ENCODE results near the gene USP32. TPM values are rescaled to one million over a fixed set of nuclear protein-coding genes. Genes with fewer than 3 reads are reported as not detected.

USP32 gene
- polyA plus RNA-seq, 4 donors, result 10.3 to 21.9 (median 15.1) TPM

DNA sequence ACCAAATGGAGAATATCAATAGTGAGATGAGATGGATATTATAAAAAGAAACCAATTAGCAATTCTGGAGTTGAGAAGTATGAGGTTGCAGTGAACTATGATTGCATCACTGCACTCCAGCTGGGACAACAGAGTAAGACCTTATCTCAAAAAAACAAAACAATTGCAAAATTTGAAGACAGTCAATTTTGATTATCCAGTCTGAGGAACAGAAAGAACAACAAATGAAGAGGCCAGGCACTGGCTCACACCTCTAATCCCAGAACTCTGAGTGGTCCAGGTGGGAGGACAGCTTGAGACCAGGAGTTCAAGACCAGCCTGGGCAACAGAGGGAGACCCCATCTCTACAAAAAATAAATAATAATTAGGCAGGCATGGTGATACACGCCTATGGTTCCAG, 35.0 kb downstream of the USP32 start:
- FAIRE-seq, result no peak
- H3K36me3 ChIP-seq (ENCODE audit: control insufficient read depth in 3 of 3, insufficient read depth in 2 of 3, low read depth in 1 of 3, low read length in 3 of 3), result no peaks in the 10 kb centered on the region
- WGBS, 3 donors, result 50 to 92% (median 89%) methylated on average over 1 of the region's 1 CpG
- no peaks in the 10 kb centered on the region for H3K9me3 ChIP-seq (ENCODE audit: control insufficient read depth in 2 of 2, insufficient read depth in 1 of 2, low read depth in 1 of 2, low read length in 1 of 2)
- no peaks in the 10 kb centered on the region for H3K27me3 ChIP-seq (ENCODE audit: control insufficient read depth in 3 of 3, insufficient read depth in 3 of 3, low read length in 3 of 3)
- no peak for DNase-seq
- no peaks in the 10 kb centered on the region for H3K4me1 ChIP-seq (ENCODE audit: control insufficient read depth in 3 of 3, insufficient read depth in 2 of 3, low read depth in 1 of 3, low read length in 2 of 3)
- H3K4me3 ChIP-seq (ENCODE audit: low read depth in 1 of 3, low read length in 3 of 3), result no peak overlapping the region
- no peak overlapping the region for H3K27ac ChIP-seq (ENCODE audit: low read depth in 1 of 3, low read length in 2 of 3)

DNA sequence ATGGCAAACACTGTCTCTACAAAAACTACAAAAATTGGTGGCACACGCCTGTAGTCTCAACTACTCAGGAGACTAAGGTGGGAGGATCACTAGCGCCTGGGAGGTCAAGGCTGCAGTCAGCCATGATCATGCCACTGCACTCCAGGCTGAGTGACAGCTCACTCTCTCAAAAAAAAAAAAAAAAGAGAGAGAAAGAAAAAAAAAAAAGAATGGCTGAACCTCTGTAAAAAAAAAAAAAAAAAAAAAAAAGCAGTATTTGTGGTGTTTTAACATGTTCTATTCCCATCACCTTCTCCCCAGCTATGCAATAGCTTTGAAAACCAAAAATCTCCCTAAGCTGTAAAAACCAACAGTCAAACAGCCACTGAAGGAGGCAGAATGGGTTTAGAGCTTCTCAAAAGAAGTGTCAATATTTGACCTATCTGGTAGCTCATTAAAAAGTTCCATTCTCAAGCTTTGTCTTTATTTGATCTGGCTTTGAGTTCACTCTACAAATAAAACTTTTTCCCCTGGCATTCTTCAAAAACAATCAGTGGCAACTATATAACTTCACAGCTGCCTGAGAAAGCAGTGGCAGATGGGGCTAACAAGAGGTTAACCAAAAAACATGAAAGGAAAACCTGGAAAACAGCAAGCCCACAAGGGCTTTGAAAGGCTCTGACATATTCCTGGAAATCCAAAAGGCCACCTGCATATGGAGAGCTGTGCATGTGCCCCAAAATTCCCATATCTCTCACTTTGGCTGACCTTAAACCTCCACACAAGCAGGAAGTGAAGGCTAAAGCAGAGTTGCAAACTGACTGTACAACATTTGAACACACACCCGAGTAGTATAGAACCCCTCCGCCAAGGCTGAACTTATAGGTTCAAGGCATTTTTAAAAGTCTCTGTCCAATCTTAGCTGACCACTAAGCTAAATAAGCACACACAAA, 36.0 kb downstream of the USP32 start:
- WGBS, 3 donors, result 75 to 89% (median 87%) methylated on average over 4 of the region's 4 CpGs
- DNase-seq (no peak), FAIRE-seq (no peak)

DNA sequence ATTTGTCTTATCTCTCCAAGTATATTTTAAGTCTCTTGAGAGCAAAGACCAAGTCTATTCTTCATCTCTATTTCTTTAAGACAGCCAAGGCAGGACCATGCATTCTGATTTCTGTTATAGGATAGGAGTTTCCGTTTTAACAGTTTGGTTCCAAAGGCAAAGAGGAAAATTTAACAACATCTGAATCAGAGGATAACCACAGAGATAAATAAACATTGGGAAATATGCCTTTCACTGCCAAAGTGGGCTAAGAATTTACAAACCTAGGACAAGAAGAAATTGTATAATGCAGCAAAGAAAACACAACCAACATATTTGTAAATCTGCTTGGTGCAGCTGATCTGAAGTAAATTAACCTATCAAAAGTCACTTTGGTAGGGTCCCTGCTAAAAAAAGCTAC, 37.7 kb downstream of the USP32 start:
- Histone ChIP-seq H3K4me1 (ENCODE audit: control insufficient read depth in 3 of 3, insufficient read depth in 2 of 3, low read depth in 1 of 3, low read length in 2 of 3) (no peaks in the 10 kb centered on the region), H3K27me3 (ENCODE audit: control insufficient read depth in 3 of 3, insufficient read depth in 3 of 3, low read length in 3 of 3) (no peaks in the 10 kb centered on the region), H3K27ac (ENCODE audit: low read depth in 1 of 3, low read length in 2 of 3) (no peak overlapping the region), H3K9me3 (ENCODE audit: control insufficient read depth in 2 of 2, insufficient read depth in 1 of 2, low read depth in 1 of 2, low read length in 1 of 2) (no peaks in the 10 kb centered on the region), H3K36me3 (ENCODE audit: control insufficient read depth in 3 of 3, insufficient read depth in 2 of 3, low read depth in 1 of 3, low read length in 3 of 3) (no peaks in the 10 kb centered on the region), H3K4me3 (ENCODE audit: low read depth in 1 of 3, low read length in 3 of 3) (no peak overlapping the region)
- FAIRE-seq, result no peak
- no peak for DNase-seq
- WGBS, 3 donors, result 29 to 63% (median 51%) methylated on average over 1 of the region's 1 CpG

More for the DNA sequence above, 36.0 kb downstream of the USP32 start:
- H3K9me3 ChIP-seq (ENCODE audit: control insufficient read depth in 2 of 2, insufficient read depth in 1 of 2, low read depth in 1 of 2, low read length in 1 of 2), result no peaks in the 10 kb centered on the region
- H3K4me1 ChIP-seq (ENCODE audit: control insufficient read depth in 3 of 3, insufficient read depth in 2 of 3, low read depth in 1 of 3, low read length in 2 of 3), result no peaks in the 10 kb centered on the region
- no peak overlapping the region for H3K4me3 ChIP-seq (ENCODE audit: low read depth in 1 of 3, low read length in 3 of 3)
- no peaks in the 10 kb centered on the region for H3K36me3 ChIP-seq (ENCODE audit: control insufficient read depth in 3 of 3, insufficient read depth in 2 of 3, low read depth in 1 of 3, low read length in 3 of 3)
- no peak overlapping the region for H3K27ac ChIP-seq (ENCODE audit: low read depth in 1 of 3, low read length in 2 of 3)
- no peaks in the 10 kb centered on the region for H3K27me3 ChIP-seq (ENCODE audit: control insufficient read depth in 3 of 3, insufficient read depth in 3 of 3, low read length in 3 of 3)

DNA sequence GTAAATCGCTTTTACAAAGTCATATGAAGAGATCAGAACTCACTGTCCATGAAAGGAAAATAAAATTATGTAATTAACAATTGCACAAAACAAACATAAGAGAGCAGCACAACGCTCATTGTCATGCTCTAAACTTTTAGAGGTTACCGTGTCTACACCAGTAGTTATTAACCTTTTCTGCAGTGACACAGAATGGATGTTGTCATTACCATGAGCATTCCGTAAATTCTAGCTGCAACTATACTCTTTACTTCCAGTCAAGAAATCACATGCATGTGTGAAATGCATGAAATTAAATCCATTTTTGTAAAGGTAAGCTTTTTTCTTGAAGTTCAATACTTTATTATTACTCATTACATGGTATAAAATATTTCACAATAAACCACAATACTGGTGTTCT, 38.2 kb downstream of the USP32 start:
- FAIRE-seq, result no peak
- DNase-seq, result no peak
- H3K9me3 ChIP-seq (ENCODE audit: control insufficient read depth in 2 of 2, insufficient read depth in 1 of 2, low read depth in 1 of 2, low read length in 1 of 2), result no peaks in the 10 kb centered on the region
- H3K36me3 ChIP-seq (ENCODE audit: control insufficient read depth in 3 of 3, insufficient read depth in 2 of 3, low read depth in 1 of 3, low read length in 3 of 3), result no peaks in the 10 kb centered on the region
- H3K27me3 ChIP-seq (ENCODE audit: control insufficient read depth in 3 of 3, insufficient read depth in 3 of 3, low read length in 3 of 3), result no peaks in the 10 kb centered on the region
- H3K4me1 ChIP-seq (ENCODE audit: control insufficient read depth in 3 of 3, insufficient read depth in 2 of 3, low read depth in 1 of 3, low read length in 2 of 3), result no peaks in the 10 kb centered on the region
- H3K27ac ChIP-seq (ENCODE audit: low read depth in 1 of 3, low read length in 2 of 3), result no peak overlapping the region
- no peak overlapping the region for H3K4me3 ChIP-seq (ENCODE audit: low read depth in 1 of 3, low read length in 3 of 3)
- 85 to 94% (median 88%) methylated on average over 4 of the region's 4 CpGs for WGBS, 3 donors

DNA sequence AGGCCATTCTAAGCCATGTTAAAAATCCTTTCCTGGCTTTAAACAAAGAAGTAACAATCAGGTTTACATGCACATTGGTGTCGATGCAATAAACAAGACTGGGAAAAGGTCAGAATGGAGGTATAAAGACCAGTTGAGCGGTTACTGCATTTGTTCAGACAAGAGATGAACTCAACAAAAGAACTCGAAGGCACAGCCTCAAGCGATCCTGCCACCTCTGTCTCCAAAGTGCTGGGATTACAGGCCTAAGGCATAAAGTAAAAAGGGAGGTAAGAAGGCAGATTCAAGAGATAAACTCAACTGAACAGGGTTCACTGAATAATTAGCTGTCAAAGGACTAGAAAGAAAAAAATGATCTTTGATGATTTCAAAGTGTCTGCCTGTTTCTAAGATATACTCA, 39.4 kb downstream of the USP32 start:
- H3K4me3 ChIP-seq (ENCODE audit: low read depth in 1 of 3, low read length in 3 of 3), result no peak overlapping the region
- H3K36me3 ChIP-seq (ENCODE audit: control insufficient read depth in 3 of 3, insufficient read depth in 2 of 3, low read depth in 1 of 3, low read length in 3 of 3), result no peaks in the 10 kb centered on the region
- no peaks in the 10 kb centered on the region for H3K27me3 ChIP-seq (ENCODE audit: control insufficient read depth in 3 of 3, insufficient read depth in 3 of 3, low read length in 3 of 3)
- FAIRE-seq (no peak), DNase-seq (no peak)
- H3K27ac ChIP-seq (ENCODE audit: low read depth in 1 of 3, low read length in 2 of 3), result no peak overlapping the region
- no peaks in the 10 kb centered on the region for H3K4me1 ChIP-seq (ENCODE audit: control insufficient read depth in 3 of 3, insufficient read depth in 2 of 3, low read depth in 1 of 3, low read length in 2 of 3)
- 96 to 98% (median 98%) methylated on average over 4 of the region's 4 CpGs for WGBS, 3 donors
- H3K9me3 ChIP-seq (ENCODE audit: control insufficient read depth in 2 of 2, insufficient read depth in 1 of 2, low read depth in 1 of 2, low read length in 1 of 2), result no peaks in the 10 kb centered on the region

DNA sequence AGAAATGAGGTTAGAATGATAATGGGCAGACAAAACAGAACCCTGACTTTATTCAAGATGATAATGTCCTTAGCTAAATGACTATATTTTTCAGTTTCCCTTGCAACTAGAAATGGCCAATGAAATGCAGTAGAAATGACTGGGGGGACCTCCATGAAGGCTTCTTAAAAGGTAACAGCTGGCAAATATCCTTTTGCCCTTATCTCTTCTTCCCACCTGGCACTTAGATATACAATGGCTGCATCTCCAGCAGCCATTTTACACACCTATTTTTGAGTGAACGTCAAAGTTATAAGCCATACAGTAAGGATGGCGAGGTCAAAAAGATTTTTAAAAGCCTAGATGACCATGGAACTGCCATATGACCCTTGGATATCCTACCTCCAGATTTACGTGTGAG, 39.9 kb downstream of the USP32 start:
- H3K36me3 ChIP-seq (ENCODE audit: control insufficient read depth in 3 of 3, insufficient read depth in 2 of 3, low read depth in 1 of 3, low read length in 3 of 3), result no peaks in the 10 kb centered on the region
- H3K27ac ChIP-seq (ENCODE audit: low read depth in 1 of 3, low read length in 2 of 3), result no peak overlapping the region
- DNase-seq (no peak), FAIRE-seq (no peak)
- H3K9me3 ChIP-seq (ENCODE audit: control insufficient read depth in 2 of 2, insufficient read depth in 1 of 2, low read depth in 1 of 2, low read length in 1 of 2), result no peaks in the 10 kb centered on the region
- WGBS, 3 donors, result 88 to 95% (median 93%) methylated on average over 3 of the region's 3 CpGs
- H3K4me3 ChIP-seq (ENCODE audit: low read depth in 1 of 3, low read length in 3 of 3), result no peak overlapping the region
- no peaks in the 10 kb centered on the region for H3K27me3 ChIP-seq (ENCODE audit: control insufficient read depth in 3 of 3, insufficient read depth in 3 of 3, low read length in 3 of 3)
- no peaks in the 10 kb centered on the region for H3K4me1 ChIP-seq (ENCODE audit: control insufficient read depth in 3 of 3, insufficient read depth in 2 of 3, low read depth in 1 of 3, low read length in 2 of 3)

DNA sequence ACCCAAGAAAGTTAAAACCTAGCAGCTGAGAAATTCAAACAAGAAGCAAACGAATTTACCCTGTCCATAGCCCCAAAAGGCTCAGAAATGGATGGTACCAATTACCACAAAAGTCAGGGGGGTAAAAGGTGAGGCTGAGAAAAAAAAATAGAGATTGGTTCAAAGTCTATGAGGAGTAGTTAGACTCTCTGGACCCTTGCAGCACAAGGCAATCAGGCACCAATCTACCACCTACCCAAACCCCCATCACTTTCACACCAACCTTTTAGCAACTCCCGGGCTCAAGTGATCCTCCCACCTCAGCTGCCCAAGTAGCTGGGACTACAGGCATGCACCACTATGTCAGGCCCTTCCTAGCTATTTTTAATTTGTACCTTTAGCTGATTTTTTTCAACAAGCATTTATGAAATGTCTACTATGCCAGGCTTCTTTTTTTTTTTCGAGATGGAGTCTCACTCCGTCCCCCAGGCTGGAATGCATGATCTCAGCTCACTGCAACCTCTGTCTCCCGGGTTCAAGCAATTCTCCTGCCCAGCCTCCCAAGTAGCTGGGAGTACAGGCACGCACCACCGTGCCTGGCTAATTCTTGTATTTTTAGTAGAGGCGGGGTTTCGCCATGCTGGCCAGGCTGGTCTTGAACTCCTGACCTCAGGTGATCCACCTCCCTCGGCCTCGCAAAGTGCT, 40.8 kb downstream of the USP32 start:
- WGBS, 3 donors, result 88 to 91% (median 90%) methylated on average over 11 of the region's 11 CpGs

DNA sequence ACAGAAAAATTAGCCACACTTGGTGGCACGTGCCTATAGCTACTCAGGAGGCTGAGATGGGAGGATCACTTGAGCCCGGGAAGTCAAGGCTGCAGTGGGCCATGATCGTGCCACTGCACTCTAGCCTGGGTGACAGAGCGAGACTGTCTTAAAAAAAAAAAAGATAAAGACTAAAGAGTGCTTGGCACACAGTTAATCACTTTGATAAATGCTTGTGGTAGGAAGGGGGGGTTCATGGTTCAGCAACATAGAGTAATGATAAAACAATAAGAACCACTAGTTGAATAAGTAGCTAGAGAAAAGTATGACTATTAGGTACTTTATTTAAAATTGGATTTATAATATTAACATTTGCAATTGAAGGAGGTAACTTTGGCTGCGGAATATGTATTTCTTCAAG, 43.3 kb downstream of the USP32 start:
- Histone ChIP-seq H3K4me1 (ENCODE audit: control insufficient read depth in 3 of 3, insufficient read depth in 2 of 3, low read depth in 1 of 3, low read length in 2 of 3) (no peaks in the 10 kb centered on the region), H3K36me3 (ENCODE audit: control insufficient read depth in 3 of 3, insufficient read depth in 2 of 3, low read depth in 1 of 3, low read length in 3 of 3) (peaks cover 0 to 8% (median 3%) of the 10 kb centered on the region in 3 donors), H3K9me3 (ENCODE audit: control insufficient read depth in 2 of 2, insufficient read depth in 1 of 2, low read depth in 1 of 2, low read length in 1 of 2) (no peaks in the 10 kb centered on the region), H3K27me3 (ENCODE audit: control insufficient read depth in 3 of 3, insufficient read depth in 3 of 3, low read length in 3 of 3) (no peaks in the 10 kb centered on the region), H3K27ac (ENCODE audit: low read depth in 1 of 3, low read length in 2 of 3) (no peak overlapping the region), H3K4me3 (ENCODE audit: low read depth in 1 of 3, low read length in 3 of 3) (no peak overlapping the region)
- DNase-seq (no peak), FAIRE-seq (no peak)
- 97 to 99% (median 98%) methylated on average over 5 of the region's 5 CpGs for WGBS, 3 donors

More for the DNA sequence above, 40.8 kb downstream of the USP32 start:
- H3K4me1 ChIP-seq (ENCODE audit: control insufficient read depth in 3 of 3, insufficient read depth in 2 of 3, low read depth in 1 of 3, low read length in 2 of 3), result no peaks in the 10 kb centered on the region
- H3K9me3 ChIP-seq (ENCODE audit: control insufficient read depth in 2 of 2, insufficient read depth in 1 of 2, low read depth in 1 of 2, low read length in 1 of 2), result no peaks in the 10 kb centered on the region
- no peaks in the 10 kb centered on the region for H3K36me3 ChIP-seq (ENCODE audit: control insufficient read depth in 3 of 3, insufficient read depth in 2 of 3, low read depth in 1 of 3, low read length in 3 of 3)
- H3K27me3 ChIP-seq (ENCODE audit: control insufficient read depth in 3 of 3, insufficient read depth in 3 of 3, low read length in 3 of 3), result no peaks in the 10 kb centered on the region
- H3K27ac ChIP-seq (ENCODE audit: low read depth in 1 of 3, low read length in 2 of 3), result no peak overlapping the region
- no peak overlapping the region for H3K4me3 ChIP-seq (ENCODE audit: low read depth in 1 of 3, low read length in 3 of 3)
- no peak for DNase-seq
- FAIRE-seq, result no peak
